ENCODE data around the gene ZFP30.
A peak's percentile ranks its signal among the peaks of the same experiment; 100 is the strongest.

Gene ZFP30

DNA sequence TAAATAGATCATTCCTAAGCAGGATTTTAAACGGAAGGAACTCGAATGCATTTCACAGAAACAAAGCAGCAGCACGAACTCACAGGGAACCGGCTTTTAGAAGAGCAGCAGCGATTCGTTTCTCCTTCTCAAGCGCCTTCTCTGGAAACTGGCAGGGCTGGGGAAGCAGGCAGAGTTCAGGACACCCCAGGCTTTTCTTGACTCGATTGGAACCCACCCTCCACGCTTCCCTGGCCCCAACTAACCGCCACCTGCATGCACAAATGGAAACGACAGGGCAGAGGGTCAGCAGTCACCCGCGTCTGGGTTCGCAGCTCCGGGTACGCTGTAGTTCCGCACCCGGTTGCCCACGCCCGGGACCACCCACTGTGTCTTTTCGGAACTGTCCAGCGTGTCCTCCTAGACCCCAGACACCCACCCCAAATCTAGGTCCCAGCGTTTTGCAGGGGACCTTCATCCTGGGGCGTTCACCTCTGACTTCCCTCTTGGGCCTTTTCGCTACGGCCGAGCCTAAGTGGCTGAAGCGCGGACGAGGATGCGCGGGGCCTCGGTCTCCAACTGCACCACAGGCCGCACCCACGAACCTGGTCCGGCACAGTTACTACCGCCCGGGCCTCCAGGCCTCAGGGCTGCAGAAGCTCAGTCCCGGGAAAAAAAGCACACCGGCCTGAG lies 500 bp downstream of the ZFP30 start:
- TF ChIP-seq REST (IDR thresholded peaks at IDR 0.05; ENCODE audit: insufficient read depth in 1 of 2, low read depth in 2 of 2, low read length in 2 of 2) (peak in 1 of 2 experiments; percentile 60; a peak in 1 of 4 replicates), FOXP2 (optimal IDR thresholded peaks at IDR 0.05; ENCODE audit: borderline replicate concordance, extremely low read depth, extremely low read length, insufficient read depth) (no peak)

DNA sequence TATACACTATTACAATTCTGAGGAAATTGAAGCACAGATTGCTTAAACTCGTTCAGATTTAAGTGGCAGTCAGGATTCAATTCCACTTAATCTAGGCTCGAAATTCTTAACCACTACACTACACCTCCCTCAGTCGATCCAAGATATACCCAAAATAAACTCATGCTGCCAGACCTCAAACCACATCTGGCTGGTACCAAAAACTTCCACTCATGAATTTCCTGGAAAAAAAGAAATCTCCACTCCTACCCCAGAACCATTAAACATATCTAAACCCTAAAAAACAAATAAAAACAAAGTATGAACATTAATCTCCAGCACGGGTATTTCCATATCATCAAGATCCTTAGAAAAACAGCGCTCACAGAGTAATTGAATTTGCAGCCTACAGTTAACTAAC lies 1.1 kb downstream of the ZFP30 start:
- no peak for TF ChIP-seq REST (IDR thresholded peaks at IDR 0.05; ENCODE audit: insufficient read depth in 1 of 2, low read depth in 2 of 2, low read length in 2 of 2)
- TF ChIP-seq TAF1 (IDR thresholded peaks at IDR 0.05; ENCODE audit: borderline replicate concordance, insufficient read depth, low read length): no peak
- TF ChIP-seq POLR2AphosphoS5 (IDR thresholded peaks at IDR 0.05; ENCODE audit: low read depth, low read length): no peak
- TF ChIP-seq SIN3A (IDR thresholded peaks at IDR 0.05; ENCODE audit: borderline replicate concordance, insufficient read depth, low read length): no peak
- no peak for TF ChIP-seq FOXP2 (optimal IDR thresholded peaks at IDR 0.05; ENCODE audit: borderline replicate concordance, extremely low read depth, extremely low read length, insufficient read depth)

DNA sequence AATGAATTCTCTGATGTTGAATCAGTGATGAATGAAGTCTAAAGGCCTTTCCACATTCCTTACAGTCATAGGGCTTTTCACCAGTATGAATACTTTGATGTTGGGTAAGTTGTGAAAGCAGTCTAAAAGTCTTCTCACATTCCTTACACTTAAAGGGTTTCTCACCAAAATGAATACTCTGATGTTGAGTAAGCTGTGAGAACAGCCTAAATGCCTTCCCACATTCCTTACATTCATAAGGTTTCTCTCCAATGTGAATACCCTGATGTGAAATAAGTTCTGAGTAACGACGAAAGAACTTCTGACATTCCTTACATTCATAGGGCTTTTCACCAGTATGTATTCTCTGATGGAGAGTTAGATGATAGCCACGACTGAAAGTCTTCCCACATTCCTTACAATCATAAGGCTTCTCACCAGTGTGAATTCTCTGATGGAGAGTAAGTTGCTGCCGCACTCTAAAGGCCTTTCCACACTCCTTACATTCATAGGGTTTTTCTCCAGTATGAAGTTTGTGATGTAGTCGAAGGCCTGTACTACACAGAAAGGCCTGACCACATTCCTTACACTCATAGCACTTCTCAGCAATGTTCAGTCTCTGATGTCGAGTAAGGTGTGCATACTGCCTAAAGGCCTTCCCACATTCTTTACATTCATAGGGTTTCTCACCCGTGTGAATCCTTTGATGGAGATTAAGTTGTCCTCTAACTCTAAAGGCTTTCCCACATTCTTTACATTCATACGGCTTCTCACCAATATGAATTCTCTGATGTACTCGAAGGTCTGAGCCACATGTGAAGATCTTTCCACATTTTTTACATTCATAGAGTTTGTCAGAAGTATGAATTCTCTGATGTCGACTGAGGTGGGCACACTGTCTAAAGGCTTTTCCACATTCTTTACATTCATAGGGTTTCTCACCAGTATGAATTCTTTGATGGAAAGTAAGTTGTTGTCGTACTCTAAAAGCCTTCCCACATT lies 19.9 kb downstream of the ZFP30 start:
- TF ChIP-seq POLR2AphosphoS5 (IDR thresholded peaks at IDR 0.05; ENCODE audit: low read depth, low read length) (no peak), TAF1 (IDR thresholded peaks at IDR 0.05; ENCODE audit: borderline replicate concordance, insufficient read depth, low read length) (no peak)

- peak; percentile 27; the same call in 1 of the 2 replicates for TF ChIP-seq SIN3A (IDR thresholded peaks at IDR 0.05; ENCODE audit: borderline replicate concordance, insufficient read depth, low read length)
- TF ChIP-seq POLR2AphosphoS5 (IDR thresholded peaks at IDR 0.05; ENCODE audit: low read depth, low read length): no peak
- peak; percentile 28 for TF ChIP-seq FOXP2 (optimal IDR thresholded peaks at IDR 0.05; ENCODE audit: borderline replicate concordance, extremely low read depth, extremely low read length, insufficient read depth)
Measured at GRCh38 chr19:37594982-37595382, 60.3 kb downstream of the ZFP30 start.

DNA sequence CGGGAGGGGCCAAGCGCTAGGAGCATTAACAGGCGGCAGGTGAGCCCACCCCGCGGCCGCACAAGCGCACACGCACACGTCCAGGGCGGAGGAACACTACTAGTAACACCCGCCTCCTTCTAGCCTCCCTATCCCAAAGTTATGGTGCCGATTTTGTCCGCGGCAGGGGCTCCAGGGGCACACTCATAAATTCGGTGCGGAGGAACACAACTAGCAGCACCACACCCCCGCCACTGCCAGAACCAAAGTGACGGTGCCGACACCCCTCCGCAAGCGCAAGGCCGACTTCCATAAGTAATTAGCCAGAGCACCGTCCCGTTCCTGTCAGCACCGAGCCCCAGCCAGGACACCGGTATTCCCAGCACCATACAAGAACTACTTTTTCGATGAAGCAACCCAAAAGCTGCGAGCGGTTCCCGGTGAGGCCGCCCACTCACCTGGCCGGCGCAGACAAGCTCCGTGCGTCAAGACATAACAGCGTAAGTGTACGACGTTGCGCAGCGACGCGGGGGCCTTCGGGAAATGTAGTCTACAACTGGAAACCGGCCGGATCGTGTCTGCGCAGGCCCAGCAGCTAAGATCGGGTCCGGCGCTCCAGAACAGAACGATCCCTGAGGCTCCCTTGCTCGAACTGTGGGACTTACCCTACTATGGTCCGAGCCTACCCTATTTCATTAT lies 60.8 kb downstream of the ZFP30 start, which contains the start of the genes ZNF540 and ZNF571:
ZNF540 (plus strand) TSS at position 573 of the 678 bp plus-strand sequence. CDS start 3,572 bp downstream, outside the sequence.
ZNF571 (minus strand) TSS at position 489 of the 678 bp plus-strand sequence. CDS start 8,116 bp downstream, outside the sequence.
- TF ChIP-seq FOXP2 (optimal IDR thresholded peaks at IDR 0.05; ENCODE audit: borderline replicate concordance, extremely low read depth, extremely low read length, insufficient read depth): peak; percentile 58
- no peak for TF ChIP-seq TAF1 (IDR thresholded peaks at IDR 0.05; ENCODE audit: borderline replicate concordance, insufficient read depth, low read length)
- TF ChIP-seq POLR2AphosphoS5 (IDR thresholded peaks at IDR 0.05; ENCODE audit: low read depth, low read length): peak; percentile 54; the same call in 1 of the 2 replicates
- no peak for TF ChIP-seq SIN3A (IDR thresholded peaks at IDR 0.05; ENCODE audit: borderline replicate concordance, insufficient read depth, low read length)
- no peak for TF ChIP-seq REST (IDR thresholded peaks at IDR 0.05; ENCODE audit: insufficient read depth in 1 of 2, low read depth in 2 of 2, low read length in 2 of 2)
